Neuron (in vitro differentiated cells): ENCODE data around the gene SLC27A4.
"Not testable (repeated sequence)": the region's sequence is repeated elsewhere in the genome, so short reads cannot be mapped to it uniquely, and the experiment has no call there.

Experiments used
- H2AFZ ChIP-seq: one replicate; pipeline ENCODE4 v1.6.1; 2013; ENCODE audit warnings: low read depth, mild to moderate bottlenecking, inconsistent platforms, low read length, moderate library complexity
- H3K27me3 ChIP-seq: one replicate; pipeline ENCODE4 v1.6.1; 2013; ENCODE audit warnings: low read length; ENCODE audit not compliant: insufficient read depth
- H3K36me3 ChIP-seq: one replicate; pipeline ENCODE4 v1.6.1; 2013; ENCODE audit warnings: low read length; ENCODE audit not compliant: insufficient read depth
- H3K4me1 ChIP-seq: one replicate; pipeline ENCODE4 v1.6.1; 2013; ENCODE audit warnings: low read length; ENCODE audit not compliant: insufficient read depth
- H3K4me3 ChIP-seq: 2 replicates; pipeline ENCODE4 v1.5.1; 2013; ENCODE audit warnings: mild to moderate bottlenecking, low read length, moderate library complexity
- H3K9me3 ChIP-seq: one replicate; pipeline ENCODE4 v1.6.1; 2013; ENCODE audit warnings: low read length

The SLC27A4 gene

GRCh38 chr9:128337936-128338335 is 2.4 kb upstream of the SLC27A4 start:
- Histone ChIP-seq H2AFZ (no peak overlapping the region), H3K9me3 (no peaks in the 10 kb centered on the region), H3K27me3 (no peaks in the 10 kb centered on the region), H3K4me3 (no peak overlapping the region), H3K4me1 (peaks cover 6% of the 10 kb centered on the region), H3K36me3 (peaks cover 21% of the 10 kb centered on the region)

- not testable (repeated sequence) for H3K9me3 ChIP-seq, H3K27me3 ChIP-seq, H2AFZ ChIP-seq, H3K4me3 ChIP-seq, H3K4me1 ChIP-seq
- peaks cover 22% of the 10 kb centered on the region for H3K36me3 ChIP-seq
Measured at GRCh38 chr9:128338852-128339614, 1.3 kb upstream of the SLC27A4 start.

DNA sequence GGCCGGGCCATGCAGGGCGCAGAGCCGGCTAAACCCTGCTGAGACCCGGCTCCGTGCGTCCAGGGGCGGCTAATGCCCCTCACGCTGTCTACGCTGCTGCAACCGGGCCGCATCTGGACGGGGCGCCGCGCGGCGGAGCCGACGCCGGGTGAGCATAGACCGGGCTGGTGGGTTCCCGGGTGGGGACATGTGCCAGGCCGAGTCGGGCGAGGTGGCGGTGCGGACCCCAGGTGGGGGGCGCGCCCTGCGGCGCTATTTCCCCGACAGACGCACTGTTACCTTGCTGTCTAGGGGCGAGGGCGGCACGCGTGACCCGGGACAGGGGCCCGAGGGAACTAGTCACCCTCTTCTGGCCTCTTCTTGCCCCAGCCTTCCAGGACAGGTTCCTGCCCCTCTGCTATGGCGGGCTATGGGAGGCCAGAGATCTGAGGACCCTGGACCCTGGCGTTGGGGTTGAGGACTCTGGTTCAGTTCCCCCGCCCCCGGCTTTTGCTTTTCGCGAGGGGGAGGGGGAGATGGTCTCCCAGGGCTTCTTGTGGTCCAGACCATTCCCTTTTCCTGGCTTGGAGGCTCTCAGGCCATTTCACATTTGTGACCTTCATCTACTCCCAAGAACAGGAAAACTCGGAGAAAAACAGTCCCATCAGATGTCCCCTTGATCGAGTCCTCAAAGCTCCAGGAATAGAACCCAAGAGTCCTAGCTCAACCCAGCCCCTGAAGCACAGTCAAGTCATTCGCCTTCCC is 536 bp downstream of the SLC27A4 start:
- H3K27me3 ChIP-seq: no peaks in the 10 kb centered on the region
- H2AFZ ChIP-seq: peak overlapping the region; percentile 42
- peaks cover 38% of the 10 kb centered on the region for H3K36me3 ChIP-seq
- peak overlapping the region; percentile 65 for H3K4me3 ChIP-seq
- H3K4me1 ChIP-seq: peaks cover 6% of the 10 kb centered on the region
- no peaks in the 10 kb centered on the region for H3K9me3 ChIP-seq

DNA sequence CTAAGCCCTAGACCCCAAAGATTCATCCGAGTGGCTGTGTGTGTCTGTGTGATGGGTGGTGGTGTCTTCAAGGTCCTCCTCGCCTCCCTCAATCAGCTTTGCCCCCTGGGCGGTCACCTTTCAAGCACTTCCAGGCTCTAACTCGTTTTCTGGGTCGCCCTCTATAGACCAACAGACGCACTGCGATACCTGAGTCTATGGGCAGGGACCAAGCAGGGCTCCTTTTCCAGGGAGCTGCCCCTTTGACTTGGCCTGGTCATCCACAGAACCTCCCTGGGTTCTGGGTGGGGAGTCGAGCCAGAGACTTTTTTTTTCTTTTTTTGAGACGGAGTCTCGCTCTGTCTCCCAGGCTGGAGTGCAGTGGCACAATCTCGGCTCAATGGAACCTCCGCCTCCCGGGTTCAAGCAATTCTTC is 1.1 kb downstream of the SLC27A4 start:
- Histone ChIP-seq H3K4me3 (peak overlapping the region; percentile 65), H3K4me1 (peaks cover 6% of the 10 kb centered on the region), H2AFZ (peak overlapping the region; percentile 42), H3K27me3 (no peaks in the 10 kb centered on the region), H3K36me3 (peaks cover 40% of the 10 kb centered on the region), H3K9me3 (no peaks in the 10 kb centered on the region)

GRCh38 chr9:128342971-128343680 is 2.8 kb downstream of the SLC27A4 start:
- Histone ChIP-seq H3K4me1 (peaks cover 6% of the 10 kb centered on the region), H2AFZ (no peak overlapping the region), H3K4me3 (no peak overlapping the region), H3K36me3 (peaks cover 54% of the 10 kb centered on the region), H3K9me3 (no peaks in the 10 kb centered on the region), H3K27me3 (no peaks in the 10 kb centered on the region)

DNA sequence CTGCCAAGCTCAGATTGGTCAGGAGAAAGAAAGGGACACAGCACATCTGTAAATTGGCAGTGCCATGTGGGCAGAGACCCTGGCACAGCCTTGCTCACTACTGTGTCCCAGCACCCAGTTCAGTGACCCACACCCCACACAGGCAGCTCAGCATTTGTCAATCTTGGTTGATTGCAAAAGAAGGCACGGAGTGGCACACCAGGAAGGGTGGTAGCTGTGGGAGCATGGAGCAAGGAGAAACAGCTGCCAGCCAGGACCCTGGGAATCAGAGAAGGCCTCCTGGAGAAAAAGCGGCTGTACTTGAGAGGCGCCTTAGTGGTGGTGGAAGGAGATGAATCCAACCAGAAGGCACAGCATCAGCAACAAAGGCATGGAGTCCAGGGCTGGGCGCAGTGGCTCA is 3.5 kb downstream of the SLC27A4 start:
- Histone ChIP-seq H3K36me3 (peaks cover 60% of the 10 kb centered on the region), H3K27me3 (no peaks in the 10 kb centered on the region), H3K4me1 (peaks cover 6% of the 10 kb centered on the region), H2AFZ (no peak overlapping the region), H3K9me3 (no peaks in the 10 kb centered on the region), H3K4me3 (no peak overlapping the region)

DNA sequence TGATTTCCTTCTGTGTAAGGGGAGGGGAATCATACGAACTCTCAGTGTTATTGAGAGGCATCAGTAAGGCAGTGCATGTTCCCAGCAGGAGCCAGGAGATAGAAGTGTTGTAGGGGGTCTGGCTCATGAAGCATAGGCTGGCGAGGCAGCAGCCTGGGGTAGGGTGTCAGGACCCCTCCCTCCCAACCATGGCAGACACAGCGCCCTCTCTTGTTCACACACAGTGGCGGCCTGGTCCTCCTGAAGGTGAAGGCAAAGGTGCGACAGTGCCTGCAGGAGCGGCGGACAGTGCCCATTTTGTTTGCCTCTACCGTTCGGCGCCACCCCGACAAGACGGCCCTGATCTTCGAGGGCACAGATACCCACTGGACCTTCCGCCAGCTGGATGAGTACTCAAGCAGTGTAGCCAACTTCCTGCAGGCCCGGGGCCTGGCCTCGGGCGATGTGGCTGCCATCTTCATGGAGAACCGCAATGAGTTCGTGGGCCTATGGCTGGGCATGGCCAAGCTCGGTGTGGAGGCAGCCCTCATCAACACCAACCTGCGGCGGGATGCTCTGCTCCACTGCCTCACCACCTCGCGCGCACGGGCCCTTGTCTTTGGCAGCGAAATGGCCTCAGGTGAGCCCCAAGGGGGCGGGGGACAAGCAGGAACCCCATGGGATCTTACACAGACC is 4.7 kb downstream of the SLC27A4 start:
- Histone ChIP-seq H3K4me3 (no peak overlapping the region), H3K27me3 (no peaks in the 10 kb centered on the region), H3K9me3 (no peaks in the 10 kb centered on the region), H3K4me1 (peaks cover 6% of the 10 kb centered on the region), H2AFZ (no peak overlapping the region), H3K36me3 (peaks cover 72% of the 10 kb centered on the region)

GRCh38 chr9:128349125-128349524 is 8.8 kb downstream of the SLC27A4 start:
- Histone ChIP-seq H3K27me3 (no peaks in the 10 kb centered on the region), H3K36me3 (peaks cover 73% of the 10 kb centered on the region), H3K4me1 (no peaks in the 10 kb centered on the region), H3K4me3 (no peak overlapping the region), H2AFZ (no peak overlapping the region), H3K9me3 (no peaks in the 10 kb centered on the region)

DNA sequence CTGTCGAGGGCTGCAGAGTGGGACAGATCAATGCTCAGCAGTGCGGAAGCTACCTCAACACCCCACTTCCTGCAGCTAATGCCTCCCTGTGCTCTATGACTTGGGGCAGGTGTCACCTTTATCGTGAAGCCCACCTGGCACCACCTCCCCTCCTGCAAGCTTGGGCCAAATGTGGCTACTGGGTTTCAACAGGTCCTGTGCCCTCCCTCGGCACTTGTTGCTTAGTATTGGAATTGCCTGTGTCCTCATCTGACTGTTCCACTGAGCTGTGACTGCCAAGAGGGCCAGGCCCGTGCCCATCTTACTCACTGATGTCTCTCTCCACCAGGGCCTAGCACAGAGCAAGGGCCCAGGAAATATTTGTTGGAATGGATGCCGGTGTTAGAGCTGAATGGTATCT is 9.4 kb downstream of the SLC27A4 start:
- no peaks in the 10 kb centered on the region for H3K9me3 ChIP-seq
- H3K36me3 ChIP-seq: peaks cover 70% of the 10 kb centered on the region

DNA sequence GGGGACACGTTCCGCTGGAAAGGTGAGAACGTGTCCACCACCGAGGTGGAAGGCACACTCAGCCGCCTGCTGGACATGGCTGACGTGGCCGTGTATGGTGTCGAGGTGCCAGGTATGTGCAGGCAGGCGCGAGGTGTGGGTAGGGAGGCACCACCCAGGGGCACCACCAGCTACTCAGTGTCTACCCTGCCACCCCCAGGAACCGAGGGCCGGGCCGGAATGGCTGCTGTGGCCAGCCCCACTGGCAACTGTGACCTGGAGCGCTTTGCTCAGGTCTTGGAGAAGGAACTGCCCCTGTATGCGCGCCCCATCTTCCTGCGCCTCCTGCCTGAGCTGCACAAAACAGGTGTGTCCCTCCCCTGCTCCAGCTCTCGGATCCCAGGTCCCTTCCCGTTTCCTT is 15.1 kb downstream of the SLC27A4 start:
- H3K27me3 ChIP-seq: no peaks in the 10 kb centered on the region
- H3K36me3 ChIP-seq: peaks cover 45% of the 10 kb centered on the region
- no peaks in the 10 kb centered on the region for H3K4me1 ChIP-seq
- no peaks in the 10 kb centered on the region for H3K9me3 ChIP-seq
- H2AFZ ChIP-seq: no peak overlapping the region
- H3K4me3 ChIP-seq: no peak overlapping the region

More for the DNA sequence above, 9.4 kb downstream of the SLC27A4 start:
- Histone ChIP-seq H3K4me1 (no peaks in the 10 kb centered on the region), H2AFZ (no peak overlapping the region), H3K4me3 (no peak overlapping the region), H3K27me3 (no peaks in the 10 kb centered on the region)

- Histone ChIP-seq H2AFZ (no peak overlapping the region), H3K36me3 (peaks cover 35% of the 10 kb centered on the region), H3K4me3 (no peak overlapping the region), H3K27me3 (no peaks in the 10 kb centered on the region), H3K9me3 (no peaks in the 10 kb centered on the region), H3K4me1 (peaks cover 14% of the 10 kb centered on the region)
Measured at GRCh38 chr9:128358090-128358489, 17.8 kb downstream of the SLC27A4 start.

DNA sequence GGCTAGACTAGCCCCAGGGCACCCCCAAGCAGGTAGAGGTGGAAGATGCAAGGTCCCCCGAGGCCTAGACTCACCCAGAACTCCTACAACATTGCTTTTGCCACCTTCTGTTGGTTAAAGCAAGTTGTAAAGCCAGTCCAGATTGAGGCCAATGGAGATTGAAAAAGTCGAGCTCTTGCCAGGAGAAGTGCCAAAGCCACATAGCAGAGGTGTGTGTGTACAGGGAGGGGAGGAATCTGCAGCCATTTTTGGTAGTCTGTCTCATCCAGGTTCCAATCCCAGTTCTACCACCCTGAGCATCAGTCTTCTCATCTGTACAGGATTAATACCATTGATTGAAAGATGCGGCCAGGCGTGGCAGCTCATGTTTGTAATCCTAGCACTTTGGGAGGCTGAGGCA is 18.5 kb downstream of the SLC27A4 start:
- H3K4me1 ChIP-seq: peaks cover 20% of the 10 kb centered on the region
- H3K4me3 ChIP-seq: no peak overlapping the region
- H3K27me3 ChIP-seq: no peaks in the 10 kb centered on the region
- H2AFZ ChIP-seq: no peak overlapping the region
- peaks cover 30% of the 10 kb centered on the region for H3K36me3 ChIP-seq
- no peaks in the 10 kb centered on the region for H3K9me3 ChIP-seq

GRCh38 chr9:128360826-128361225 is 20.5 kb downstream of the SLC27A4 start:
- no peaks in the 10 kb centered on the region for H3K9me3 ChIP-seq
- H2AFZ ChIP-seq: no peak overlapping the region
- H3K36me3 ChIP-seq: peaks cover 21% of the 10 kb centered on the region
- no peak overlapping the region for H3K4me3 ChIP-seq
- H3K4me1 ChIP-seq: peaks cover 35% of the 10 kb centered on the region
- no peaks in the 10 kb centered on the region for H3K27me3 ChIP-seq
